Type B pancreatic cell (in vitro differentiated cells): ENCODE results near the gene PRSS38. TPM values are rescaled to one million over a fixed set of nuclear protein-coding genes. Genes with fewer than 3 reads are reported as not detected.
"Not testable (repeated sequence)": the region's sequence is repeated elsewhere in the genome, so short reads cannot be mapped to it uniquely, and the experiment has no call there.

Experiments used
- DNase-seq: peaks from one replicate; pipeline ENCODE4 v3.0.0; 2021; ENCODE audit warnings: mixed read lengths; ENCODE audit not compliant: unreplicated experiment; ENCODE audit errors: extremely low spot score
- H3K27ac Mint-ChIP-seq: 2 replicates; pipeline ENCODE4 v1.8.0; 2021; ENCODE audit warnings: mild to moderate bottlenecking, mixed read lengths
- H3K27me3 Mint-ChIP-seq: 2 replicates; pipeline ENCODE4 v1.8.0; 2021; ENCODE audit warnings: mixed read lengths
- H3K36me3 Mint-ChIP-seq: 2 replicates; pipeline ENCODE4 v1.8.0; 2021; ENCODE audit warnings: mixed read lengths
- H3K4me1 Mint-ChIP-seq: one replicate; pipeline ENCODE4 v1.8.0; 2021; ENCODE audit warnings: mixed read lengths; ENCODE audit not compliant: unreplicated experiment
- H3K4me3 Mint-ChIP-seq: 2 replicates; pipeline ENCODE4 v1.8.0; 2021; ENCODE audit warnings: mild to moderate bottlenecking, mixed read lengths
- H3K9me3 Mint-ChIP-seq: 2 replicates; pipeline ENCODE4 v1.8.0; 2021; ENCODE audit warnings: mixed read lengths
- total RNA-seq: library from RNA; stranded (reverse); gene quantifications from 2 replicates; pipeline ENCODE4 v1.2.1, GENCODE V29; 2021; ENCODE audit warnings: low replicate concordance
- TF ChIP-seq, protein P1 (sequence below): fragments of 200-600 bp; sonication (generic); conservative IDR thresholded peaks from 2 replicates; pipeline ENCODE4 v1.5.0; 2021; ENCODE audit warnings: antibody characterized with exemption, mild to moderate bottlenecking

Gene PRSS38
- total RNA-seq, 1 donor from 2014 or later, result not detected

DNA sequence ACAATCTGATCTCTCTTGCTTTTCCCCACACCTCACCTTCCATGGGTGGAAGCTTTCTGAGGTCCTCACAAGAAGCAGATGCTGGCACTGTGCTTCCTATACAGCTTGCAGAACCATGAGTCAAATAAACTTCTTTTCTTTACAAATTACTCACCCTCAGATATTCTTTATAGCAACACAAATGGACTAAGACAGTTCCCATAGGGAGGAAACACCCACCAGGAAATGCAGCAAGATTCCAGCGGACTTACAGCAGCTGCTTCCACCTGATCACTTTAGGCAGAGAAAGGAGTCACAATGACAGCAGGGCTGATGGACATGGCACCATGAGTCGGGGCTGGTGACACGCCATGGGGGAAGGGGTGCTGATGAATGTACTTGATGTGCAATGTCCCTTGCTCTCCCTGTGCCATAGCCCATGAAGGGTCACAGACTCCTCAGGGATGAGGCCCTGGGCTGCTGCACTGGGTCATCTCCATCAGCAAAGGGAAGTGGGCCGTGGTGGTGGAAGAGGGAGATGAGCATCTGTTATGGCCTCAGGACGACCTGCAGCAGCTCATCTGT is 53.9 kb downstream of the PRSS38 start:
- TF ChIP-seq, protein P1, sequence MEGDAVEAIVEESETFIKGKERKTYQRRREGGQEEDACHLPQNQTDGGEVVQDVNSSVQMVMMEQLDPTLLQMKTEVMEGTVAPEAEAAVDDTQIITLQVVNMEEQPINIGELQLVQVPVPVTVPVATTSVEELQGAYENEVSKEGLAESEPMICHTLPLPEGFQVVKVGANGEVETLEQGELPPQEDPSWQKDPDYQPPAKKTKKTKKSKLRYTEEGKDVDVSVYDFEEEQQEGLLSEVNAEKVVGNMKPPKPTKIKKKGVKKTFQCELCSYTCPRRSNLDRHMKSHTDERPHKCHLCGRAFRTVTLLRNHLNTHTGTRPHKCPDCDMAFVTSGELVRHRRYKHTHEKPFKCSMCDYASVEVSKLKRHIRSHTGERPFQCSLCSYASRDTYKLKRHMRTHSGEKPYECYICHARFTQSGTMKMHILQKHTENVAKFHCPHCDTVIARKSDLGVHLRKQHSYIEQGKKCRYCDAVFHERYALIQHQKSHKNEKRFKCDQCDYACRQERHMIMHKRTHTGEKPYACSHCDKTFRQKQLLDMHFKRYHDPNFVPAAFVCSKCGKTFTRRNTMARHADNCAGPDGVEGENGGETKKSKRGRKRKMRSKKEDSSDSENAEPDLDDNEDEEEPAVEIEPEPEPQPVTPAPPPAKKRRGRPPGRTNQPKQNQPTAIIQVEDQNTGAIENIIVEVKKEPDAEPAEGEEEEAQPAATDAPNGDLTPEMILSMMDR, result no peak
- H3K9me3 Mint-ChIP-seq, result peaks cover 18% of the 10 kb centered on the region
- H3K27ac Mint-ChIP-seq, result no peak overlapping the region
- H3K27me3 Mint-ChIP-seq, result peaks cover 15% of the 10 kb centered on the region
- H3K36me3 Mint-ChIP-seq, result peaks cover 4% of the 10 kb centered on the region
- H3K4me1 Mint-ChIP-seq, result no peaks in the 10 kb centered on the region
- no peak overlapping the region for H3K4me3 Mint-ChIP-seq
- DNase-seq, result no peak

DNA sequence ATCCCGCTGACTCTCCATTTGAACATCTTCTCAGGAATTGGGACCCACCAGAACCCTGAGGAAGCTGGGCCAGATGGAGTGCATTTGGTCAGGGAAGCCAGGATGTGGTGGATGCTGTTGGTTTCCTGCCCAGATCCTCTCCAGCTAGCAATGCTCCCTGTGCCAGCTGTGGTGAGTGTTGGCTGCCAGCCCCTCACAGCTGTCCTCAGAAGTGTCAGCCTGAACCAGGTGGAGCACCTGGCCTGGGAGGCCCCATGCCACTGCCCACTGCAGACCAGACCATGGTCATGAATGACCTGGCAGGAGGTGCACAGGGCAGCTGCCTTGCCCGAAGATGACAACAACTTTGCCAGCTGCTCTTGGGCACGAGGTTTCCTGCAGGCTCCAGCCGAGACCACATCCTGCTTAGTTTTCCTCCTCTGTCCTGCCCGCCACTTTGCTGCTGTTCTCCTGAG is 54.4 kb downstream of the PRSS38 start:
- H3K36me3 Mint-ChIP-seq, result peaks cover 4% of the 10 kb centered on the region
- DNase-seq, result no peak
- peaks cover 13% of the 10 kb centered on the region for H3K9me3 Mint-ChIP-seq
- H3K27ac Mint-ChIP-seq, result no peak overlapping the region
- H3K4me3 Mint-ChIP-seq, result no peak overlapping the region
- no peaks in the 10 kb centered on the region for H3K4me1 Mint-ChIP-seq
- TF ChIP-seq, protein P1, result no peak
- H3K27me3 Mint-ChIP-seq, result peaks cover 20% of the 10 kb centered on the region

DNA sequence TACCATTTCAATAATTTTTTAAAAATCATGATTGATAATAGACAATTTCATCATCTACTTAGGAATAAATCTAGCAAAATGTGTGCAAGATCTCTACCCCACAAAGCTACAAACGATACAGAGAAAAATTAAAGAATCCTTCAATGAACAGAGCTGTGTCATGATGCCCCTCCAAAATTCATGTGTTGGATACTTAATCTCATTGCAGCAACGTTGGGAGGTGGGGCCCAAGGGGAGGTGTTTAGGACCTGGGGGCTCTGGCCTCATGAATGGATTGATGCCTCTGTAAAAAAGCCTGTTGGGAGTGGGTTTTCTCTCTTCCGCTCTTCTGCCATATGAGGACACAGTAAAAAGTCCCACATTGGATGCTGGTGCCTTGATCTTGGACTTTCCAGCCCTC is 54.9 kb downstream of the PRSS38 start:
- no peak for DNase-seq
- Mint-ChIP-seq H3K27ac (no peak overlapping the region), H3K4me3 (no peak overlapping the region), H3K4me1 (no peaks in the 10 kb centered on the region), H3K27me3 (peaks cover 22% of the 10 kb centered on the region), H3K9me3 (peaks cover 10% of the 10 kb centered on the region), H3K36me3 (peaks cover 4% of the 10 kb centered on the region)
- TF ChIP-seq, protein P1, result no peak

DNA sequence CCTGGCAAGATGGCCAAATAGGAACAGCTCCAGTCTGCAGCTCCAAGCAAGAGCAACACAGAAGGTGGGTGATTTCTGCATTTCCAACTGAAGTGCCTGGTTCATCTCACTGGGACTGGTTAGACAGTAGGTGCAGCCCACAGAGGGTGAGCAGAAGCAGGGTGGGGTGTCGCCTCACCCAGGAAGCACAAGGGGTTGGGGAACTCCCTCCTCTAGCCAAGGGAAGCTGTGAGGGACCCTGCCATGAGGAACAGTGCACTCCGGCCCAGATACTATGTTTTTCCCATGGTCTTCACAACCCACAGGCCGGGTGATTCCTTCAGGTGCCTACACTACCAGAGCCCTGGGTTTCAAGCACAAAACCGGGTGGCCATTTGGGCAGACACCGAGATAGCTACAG is 56.4 kb downstream of the PRSS38 start:
- not testable (repeated sequence) for H3K4me1 Mint-ChIP-seq, H3K36me3 Mint-ChIP-seq, H3K27ac Mint-ChIP-seq, DNase-seq, H3K4me3 Mint-ChIP-seq
- Mint-ChIP-seq H3K9me3 (peaks cover 10% of the 10 kb centered on the region), H3K27me3 (peaks cover 31% of the 10 kb centered on the region)

DNA sequence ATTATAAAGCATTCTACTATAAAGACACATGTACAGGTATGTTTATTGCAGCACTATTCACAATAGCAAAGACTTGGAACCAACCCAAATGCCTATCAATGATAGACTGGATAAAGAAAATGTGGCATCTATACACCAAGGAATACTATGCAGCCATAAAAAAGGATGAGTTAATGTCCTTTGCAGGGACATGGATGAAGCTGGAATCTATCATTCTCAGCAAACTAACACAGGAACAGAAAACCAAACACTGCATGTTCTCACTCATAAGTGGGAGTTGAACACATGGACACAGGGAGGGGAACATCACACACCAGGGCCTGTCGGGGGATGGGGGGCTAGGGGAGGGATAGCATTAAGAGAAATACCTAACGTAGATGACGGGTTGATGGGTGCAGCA is 62.3 kb downstream of the PRSS38 start:
- not testable (repeated sequence) for H3K27ac Mint-ChIP-seq, H3K4me3 Mint-ChIP-seq, H3K9me3 Mint-ChIP-seq, DNase-seq, H3K4me1 Mint-ChIP-seq, H3K36me3 Mint-ChIP-seq
- H3K27me3 Mint-ChIP-seq, result peaks cover 34% of the 10 kb centered on the region

DNA sequence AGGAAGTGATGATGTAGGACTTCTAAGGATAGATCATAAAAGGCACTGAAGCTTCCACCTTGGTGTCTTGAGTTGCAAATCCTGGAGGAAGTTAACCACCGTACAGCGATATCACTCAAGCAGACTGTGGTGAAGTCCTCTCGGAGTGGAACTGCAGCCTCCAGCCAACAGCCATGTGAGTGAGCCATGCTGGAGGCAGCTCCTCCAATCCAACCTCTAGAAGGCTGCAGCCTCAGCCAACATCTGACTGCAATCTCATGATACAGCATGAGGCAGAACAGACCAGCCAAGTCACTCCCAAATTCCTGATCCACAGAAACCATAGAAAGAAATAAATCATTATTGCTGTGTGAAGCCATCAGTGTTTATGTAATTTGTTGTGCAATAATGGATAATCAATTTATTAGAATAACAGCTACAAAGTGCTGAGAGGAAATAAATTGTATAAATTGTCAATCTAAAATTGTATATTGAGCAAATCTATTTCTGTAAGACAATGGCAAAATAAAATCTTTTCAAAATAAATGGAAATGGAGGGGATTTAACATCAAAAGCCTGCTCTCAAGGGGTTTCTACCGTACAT is 65.0 kb downstream of the PRSS38 start:
- TF ChIP-seq, protein P1, result no peak
- H3K27me3 Mint-ChIP-seq, result peaks cover 20% of the 10 kb centered on the region
- no peaks in the 10 kb centered on the region for H3K36me3 Mint-ChIP-seq
- no peaks in the 10 kb centered on the region for H3K9me3 Mint-ChIP-seq
- H3K4me1 Mint-ChIP-seq, result no peaks in the 10 kb centered on the region
- DNase-seq, result no peak
- H3K27ac Mint-ChIP-seq, result no peak overlapping the region
- no peak overlapping the region for H3K4me3 Mint-ChIP-seq
